Stimulated activated CD4-positive, alpha-beta T cell treated with anti-CD3 and anti-CD28 coated beads, Interleukin-2, amount 100 ng/mL, for 48 hours (primary cell): ENCODE measurements around the gene SH3BP1.
"Not testable (repeated sequence)": the region's sequence is repeated elsewhere in the genome, so short reads cannot be mapped to it uniquely, and the experiment has no call there.

Source experiments
- DNase-seq, 2 donors: peaks; one replicate each; pipeline ENCODE4 v3.0.0-alpha.2; 2020

SH3BP1 gene

GRCh38 chr22:37684803-37685615, 45.5 kb downstream of the SH3BP1 start:
- no peak for DNase-seq

DNA sequence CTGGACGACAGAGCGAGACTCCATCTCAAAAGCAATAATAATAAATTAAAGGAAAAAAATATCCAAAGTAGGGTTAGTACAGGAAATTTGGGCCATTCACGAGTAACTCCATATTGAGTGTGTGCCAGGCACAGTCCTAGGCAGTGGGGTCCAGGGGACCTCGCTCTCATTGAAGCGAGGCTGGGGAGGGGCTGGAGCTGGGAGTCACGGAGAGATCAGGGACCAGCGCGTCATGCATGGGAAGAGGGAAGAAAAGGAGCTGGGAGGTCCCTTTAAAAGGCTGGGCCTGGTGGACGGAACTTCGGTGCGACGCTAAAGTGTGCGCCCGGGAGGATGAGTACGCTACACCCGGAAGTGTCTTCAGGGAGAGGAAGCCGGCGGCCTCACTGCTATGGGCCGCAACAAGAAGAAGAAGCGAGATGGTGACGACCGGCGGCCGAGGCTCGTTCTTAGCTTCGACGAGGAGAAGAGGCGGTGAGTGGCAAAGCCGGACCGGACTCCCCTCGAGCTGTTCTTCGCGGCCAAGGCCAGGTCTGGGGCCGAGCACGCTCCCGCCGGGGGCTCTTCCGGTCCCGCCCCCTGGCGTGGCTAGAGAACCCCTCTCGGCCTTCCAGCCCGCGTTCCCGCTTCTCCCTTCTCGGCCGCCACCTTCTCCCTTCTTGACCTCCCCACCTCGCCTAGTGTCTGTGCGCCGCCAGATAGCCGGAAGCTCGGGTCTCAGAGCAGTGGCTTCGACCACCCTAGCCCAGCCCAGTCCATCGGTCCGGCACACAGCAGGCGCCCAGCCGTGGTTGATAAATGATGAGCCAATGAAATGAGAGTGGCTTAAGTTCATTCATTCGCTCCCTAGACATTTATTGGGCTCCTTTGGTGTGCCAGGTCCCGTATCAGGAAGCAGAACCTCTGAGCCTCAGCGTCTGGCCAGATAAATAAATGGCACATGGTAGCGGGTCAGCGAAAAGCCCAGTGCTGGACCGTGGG, 46.8 kb downstream of the SH3BP1 start, which contains the start of gene NOL12:
TSS of gene NOL12 (plus strand) at position 342 of the 981 bp plus-strand sequence. CDS start at position 392, 50 bp downstream.
- peak; percentile 69 to 70 for DNase-seq

DNA sequence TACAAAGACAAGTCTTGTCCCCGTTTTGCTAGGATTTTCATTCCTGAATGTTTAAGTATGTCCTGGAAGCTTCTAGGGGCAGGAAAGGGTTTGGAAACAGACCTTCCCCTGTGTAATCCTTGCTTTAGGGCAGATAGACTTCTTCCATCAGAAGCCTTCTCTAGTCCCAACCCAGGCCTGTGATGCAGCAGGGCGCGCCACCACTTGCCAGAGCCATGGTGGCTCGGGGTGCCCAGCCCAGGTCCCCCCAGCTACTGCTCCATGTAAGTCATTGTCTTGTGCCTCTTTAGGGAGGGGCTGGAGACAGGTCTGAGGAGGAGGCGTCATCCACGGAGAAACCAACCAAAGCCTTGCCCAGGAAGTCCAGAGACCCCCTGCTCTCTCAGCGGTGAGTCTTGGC, 50.9 kb downstream of the SH3BP1 start:
- no peak for DNase-seq

GRCh38 chr22:37690901-37691504, 51.5 kb downstream of the SH3BP1 start:
- DNase-seq: no peak

DNA sequence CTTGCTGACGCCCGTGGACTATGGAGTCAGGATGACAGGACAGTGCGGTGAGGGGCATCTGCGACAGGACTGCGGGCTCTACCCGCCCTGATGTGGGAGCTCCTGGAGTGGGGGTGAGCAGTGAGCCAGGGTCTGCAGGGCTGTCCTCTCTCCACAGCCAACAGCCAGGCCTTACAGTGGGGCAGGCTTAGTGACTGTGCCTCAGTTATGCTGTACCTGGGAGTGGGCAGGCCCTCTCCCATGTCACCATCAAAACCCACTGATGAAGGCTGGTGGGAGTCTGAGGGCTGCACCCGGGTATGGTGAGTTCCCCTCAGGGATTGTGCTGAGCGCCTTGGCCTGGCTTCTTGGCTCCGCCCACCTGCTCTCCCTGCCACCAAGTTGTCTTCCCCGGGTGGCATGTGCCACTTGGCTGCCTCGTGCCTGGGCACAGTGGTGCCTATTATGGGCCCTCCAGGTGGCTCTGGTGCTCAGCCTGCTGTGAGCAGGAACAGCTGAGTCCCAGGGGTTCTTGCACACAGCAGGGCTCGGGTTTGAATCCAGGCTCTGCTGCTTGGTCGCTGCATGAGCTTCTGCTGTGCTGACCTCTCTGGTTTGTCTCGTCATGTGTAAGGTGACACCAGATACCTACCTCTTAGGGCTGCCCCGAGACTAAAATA, 53.3 kb downstream of the SH3BP1 start:
- no peak for DNase-seq

GRCh38 chr22:37694131-37694530, 54.7 kb downstream of the SH3BP1 start:
- DNase-seq: not testable (repeated sequence)

GRCh38 chr22:37696260-37696656, 56.8 kb downstream of the SH3BP1 start:
- not testable (repeated sequence) for DNase-seq

GRCh38 chr22:37696657-37697537, 57.4 kb downstream of the SH3BP1 start, which contains the start of gene TRIOBP:
Gene TRIOBP, plus strand, starts transcription at chr22:37697048. Its CDS starts 4,318 bp downstream, at chr22:37701366.
- peak; percentile 77 to 82 for DNase-seq

GRCh38 chr22:37697538-37697835, 58.0 kb downstream of the SH3BP1 start:
- DNase-seq: no peak

GRCh38 chr22:37701141-37701786, 61.8 kb downstream of the SH3BP1 start:
- no peak for DNase-seq

DNA sequence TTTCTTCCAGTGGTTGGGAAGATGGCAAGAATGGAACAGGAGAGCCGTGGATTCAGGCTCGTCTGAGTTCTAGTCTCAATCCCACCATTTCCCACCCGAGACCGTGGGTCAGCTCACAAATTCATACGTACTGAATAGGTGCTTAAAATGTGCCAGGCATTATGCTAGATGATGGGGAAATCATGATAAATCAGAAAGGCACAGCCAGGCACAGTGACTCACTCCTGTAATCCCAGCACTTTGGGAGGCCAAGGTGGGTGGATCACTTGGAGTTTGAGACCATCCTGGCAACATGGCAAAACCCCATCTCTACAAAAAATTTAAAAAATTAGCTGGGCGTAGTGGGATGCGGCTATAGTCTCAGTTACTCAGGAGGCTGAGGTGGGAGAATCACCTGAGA, 64.4 kb downstream of the SH3BP1 start:
- no peak for DNase-seq

DNA sequence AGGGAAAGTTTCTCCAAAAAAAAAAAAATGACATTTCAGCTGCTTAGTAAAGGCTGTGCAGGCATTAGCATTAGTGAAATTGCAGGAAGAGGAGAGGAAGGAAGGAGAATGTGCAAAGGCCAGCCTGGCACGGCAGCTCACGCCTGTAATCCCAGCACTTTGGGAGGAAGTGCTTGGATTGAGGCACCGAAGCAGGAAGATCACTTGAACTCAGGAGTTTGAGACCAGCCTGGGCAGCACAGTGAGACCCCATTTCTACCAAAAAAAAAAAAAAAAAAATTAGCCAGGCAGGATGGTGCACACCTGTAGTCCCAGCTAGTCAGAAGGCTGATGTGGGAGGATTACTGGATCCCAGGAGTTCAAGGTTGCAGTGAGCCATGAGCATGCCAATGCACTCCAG, 65.2 kb downstream of the SH3BP1 start:
- no peak for DNase-seq

DNA sequence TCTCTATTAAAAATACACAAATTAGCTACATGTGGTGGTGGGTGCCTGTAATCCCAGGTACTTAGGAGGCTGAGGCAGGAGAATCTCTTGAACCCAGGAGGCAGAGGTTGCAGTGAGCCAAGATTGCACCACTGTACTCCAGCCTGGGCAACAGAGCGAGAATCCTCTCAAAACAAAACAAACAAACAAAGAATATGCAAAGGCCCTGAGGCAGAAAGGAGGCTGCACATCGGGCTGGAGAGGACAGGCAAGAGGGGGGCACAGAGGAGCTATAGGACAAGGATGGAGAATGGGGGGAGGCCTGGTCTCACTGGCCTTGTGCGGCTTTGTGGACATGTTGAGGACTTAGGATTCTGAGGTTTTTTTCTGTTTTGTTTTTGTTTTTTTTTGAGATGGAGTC, 65.7 kb downstream of the SH3BP1 start:
- DNase-seq: no peak
